Measurements from ENCODE around the gene NEU2. TPM values are rescaled to one million over a fixed set of nuclear protein-coding genes. Genes with fewer than 3 reads are reported as not detected.

NEU2 gene
- total RNA-seq, result not detected
- not detected for polyA plus RNA-seq
- total RNA-seq, result 0 reads per million in 6 experiments

DNA sequence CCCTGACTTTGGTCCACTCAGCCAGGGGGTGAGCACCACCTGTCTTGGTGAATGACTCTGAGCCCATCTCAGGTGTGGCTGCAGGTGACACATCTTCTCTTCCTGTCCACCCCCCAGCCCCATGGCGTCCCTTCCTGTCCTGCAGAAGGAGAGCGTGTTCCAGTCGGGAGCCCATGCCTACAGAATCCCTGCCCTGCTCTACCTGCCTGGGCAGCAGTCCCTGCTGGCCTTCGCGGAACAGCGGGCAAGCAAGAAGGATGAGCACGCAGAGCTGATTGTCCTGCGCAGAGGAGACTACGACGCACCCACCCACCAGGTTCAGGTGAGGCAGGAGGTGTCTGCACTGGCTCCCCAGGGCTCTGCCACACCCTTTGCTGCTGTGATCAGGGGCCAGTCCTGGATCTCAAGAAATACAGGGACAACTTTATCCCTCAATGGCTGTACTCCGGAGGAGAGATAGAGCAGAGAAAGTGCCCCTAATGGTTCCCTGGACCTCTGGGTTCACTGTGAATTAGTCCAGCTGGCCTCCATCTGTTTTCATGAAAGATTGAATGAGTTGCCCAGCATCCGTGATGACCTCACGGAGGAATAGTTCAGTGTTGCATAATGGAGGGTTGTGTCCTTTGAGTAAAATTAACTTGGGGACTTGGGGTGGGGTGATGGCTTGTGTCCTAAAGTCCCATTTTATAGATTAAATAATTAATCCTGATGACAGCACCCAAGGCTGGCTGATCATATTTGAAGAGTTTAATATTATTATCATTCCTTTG, at the start of gene NEU2:
Gene NEU2 (plus strand): TSS at position 122 of the 770 bp plus-strand sequence. CDS start 0 bp downstream, at position 122.
- ATAC-seq (no peak), DNase-seq (no peak)
- Mint-ChIP-seq H3K27ac (peak within 1 kb of the TSS in 2 of 10 donors; percentile 31 to 67), H3K4me3 (peak within 1 kb of the TSS in 1 of 10 donors; percentile 48), H3K4me1 (no peaks in the 10 kb centered on the region), H3K9me3 (no peaks in the 10 kb centered on the region), H3K27me3 (no peaks in the 10 kb centered on the region), H3K36me3 (no peaks in the 10 kb centered on the region)
- POLR2A ChIA-PET, result no interaction called here

- Mint-ChIP-seq H3K27ac (no peak overlapping the region), H3K9me3 (peaks cover 0 to 11% (median 8%) of the 10 kb centered on the region in 9 donors), H3K4me1 (peaks cover 0 to 7% (median 5%) of the 10 kb centered on the region in 4 donors), H3K27me3 (peaks cover 8 to 59% (median 23%) of the 10 kb centered on the region in 5 donors), H3K36me3 (peaks cover 0 to 13% (median 0%) of the 10 kb centered on the region in 3 donors), H3K4me3 (no peak overlapping the region)
- POLR2A ChIA-PET, result no interaction called here
- ATAC-seq, result no peak
- peak in 1 of 10 donors; percentile 26 for DNase-seq
Measured at GRCh38 chr2:232982926-232983668, 49.4 kb upstream of the NEU2 start.

DNA sequence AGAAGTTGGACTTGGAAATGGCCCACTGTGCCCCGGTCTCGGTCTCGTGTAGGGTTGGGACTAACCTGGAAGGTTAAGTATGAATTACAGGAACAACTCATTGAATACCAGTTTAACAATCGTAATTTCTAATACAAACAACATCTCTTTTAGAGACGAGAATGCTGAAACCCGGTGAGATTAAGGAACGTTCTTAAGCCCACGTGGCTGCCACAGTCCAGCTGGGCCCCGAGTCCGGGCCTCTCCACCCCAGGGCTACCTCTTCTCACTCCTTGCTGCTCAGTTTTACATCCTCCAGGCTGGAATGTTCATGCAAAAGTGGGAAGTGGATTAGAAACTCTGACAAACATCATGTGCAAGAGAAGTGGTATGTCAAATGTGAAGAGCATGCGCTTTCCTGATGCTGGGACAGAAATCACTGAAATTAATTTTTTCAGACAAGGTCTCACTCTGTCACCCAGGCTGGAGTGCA, 48.8 kb upstream of the NEU2 start:
- peak in 1 of 10 donors; percentile 8 for DNase-seq
- ATAC-seq, result no peak
- POLR2A ChIA-PET, result no interaction called here

GRCh38 chr2:232984451-232985207, 47.8 kb upstream of the NEU2 start:
- POLR2A ChIA-PET, result interaction anchor here (0.5 kb wide), 1 partner anchor 329 kb away, joined by 4 read pairs; no protein-coding TSS in a partner anchor
- Mint-ChIP-seq H3K27ac (no peak overlapping the region), H3K27me3 (peaks cover 12 to 59% (median 23%) of the 10 kb centered on the region in 5 donors), H3K9me3 (peaks cover 0 to 21% (median 8%) of the 10 kb centered on the region in 9 donors), H3K36me3 (peaks cover 0 to 13% (median 0%) of the 10 kb centered on the region in 3 donors), H3K4me1 (peaks cover 0 to 7% (median 5%) of the 10 kb centered on the region in 4 donors), H3K4me3 (no peak overlapping the region)
- ATAC-seq, result no peak
- DNase-seq, result peak in 1 of 10 donors; percentile 18

More for the DNA sequence above, 48.8 kb upstream of the NEU2 start:
- Mint-ChIP-seq H3K4me1 (peaks cover 0 to 7% (median 5%) of the 10 kb centered on the region in 4 donors), H3K36me3 (peaks cover 0 to 13% (median 0%) of the 10 kb centered on the region in 3 donors), H3K27ac (no peak overlapping the region), H3K27me3 (peaks cover 10 to 59% (median 23%) of the 10 kb centered on the region in 5 donors), H3K9me3 (peaks cover 0 to 16% (median 8%) of the 10 kb centered on the region in 9 donors), H3K4me3 (no peak overlapping the region)

DNA sequence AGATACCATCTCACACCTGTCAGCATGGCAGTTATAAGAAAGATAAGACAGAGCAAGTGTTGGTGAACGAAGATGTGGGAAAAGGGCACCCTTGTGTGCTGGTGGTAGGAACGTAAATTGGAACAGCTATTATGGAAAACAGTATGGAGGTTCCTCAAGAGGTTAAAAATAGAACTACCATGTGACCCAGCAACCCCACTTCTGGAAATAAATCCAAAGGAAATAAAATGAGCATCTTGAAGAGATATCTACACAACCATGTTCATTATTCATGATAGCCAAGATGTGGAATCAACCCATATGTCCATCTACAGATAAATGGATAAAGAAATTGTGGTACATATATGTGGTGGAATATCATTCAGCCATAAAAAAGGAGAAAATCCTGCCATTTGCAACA, 46.3 kb upstream of the NEU2 start:
- Mint-ChIP-seq H3K27me3 (peaks cover 12 to 59% (median 20%) of the 10 kb centered on the region in 5 donors), H3K4me3 (no peak overlapping the region), H3K4me1 (peaks cover 0 to 7% (median 1%) of the 10 kb centered on the region in 4 donors), H3K27ac (peak overlapping the region in 1 of 10 donors; percentile 84), H3K9me3 (peaks cover 0 to 24% (median 8%) of the 10 kb centered on the region in 9 donors), H3K36me3 (peaks cover 0 to 13% (median 0%) of the 10 kb centered on the region in 3 donors)
- DNase-seq (no peak), ATAC-seq (no peak)
- POLR2A ChIA-PET, result no interaction called here

- Mint-ChIP-seq H3K9me3 (peaks cover 0 to 12% (median 0%) of the 10 kb centered on the region in 9 donors), H3K4me3 (no peak overlapping the region), H3K4me1 (no peaks in the 10 kb centered on the region), H3K36me3 (no peaks in the 10 kb centered on the region), H3K27ac (no peak overlapping the region), H3K27me3 (peaks cover 0 to 10% (median 2%) of the 10 kb centered on the region in 5 donors)
- POLR2A ChIA-PET, result no interaction called here
- ATAC-seq (no peak), DNase-seq (no peak)
Measured at GRCh38 chr2:232993231-232993821, 39.1 kb upstream of the NEU2 start.

- DNase-seq, result no peak
- POLR2A ChIA-PET, result no interaction called here
- no peaks in the 10 kb centered on the region for H3K36me3 Mint-ChIP-seq
- H3K27me3 Mint-ChIP-seq, result peaks cover 0 to 6% (median 2%) of the 10 kb centered on the region in 5 donors
- H3K9me3 Mint-ChIP-seq, result peaks cover 0 to 4% (median 0%) of the 10 kb centered on the region in 9 donors
- no peak for ATAC-seq
- no peak overlapping the region for H3K4me3 Mint-ChIP-seq
- H3K27ac Mint-ChIP-seq, result no peak overlapping the region
- H3K4me1 Mint-ChIP-seq, result no peaks in the 10 kb centered on the region
Measured at GRCh38 chr2:232994446-232994845, 38.0 kb upstream of the NEU2 start.

GRCh38 chr2:232997749-232998665, 34.5 kb upstream of the NEU2 start:
- H3K4me3 Mint-ChIP-seq, result peak overlapping the region in 1 of 10 donors; percentile 33
- H3K9me3 Mint-ChIP-seq, result no peaks in the 10 kb centered on the region
- H3K27me3 Mint-ChIP-seq, result peaks cover 0 to 6% (median 1%) of the 10 kb centered on the region in 5 donors
- no peaks in the 10 kb centered on the region for H3K36me3 Mint-ChIP-seq
- DNase-seq (no peak), ATAC-seq (no peak)
- H3K4me1 Mint-ChIP-seq, result peaks cover 0 to 2% (median 0%) of the 10 kb centered on the region in 4 donors
- POLR2A ChIA-PET, result no interaction called here
- H3K27ac Mint-ChIP-seq, result no peak overlapping the region

DNA sequence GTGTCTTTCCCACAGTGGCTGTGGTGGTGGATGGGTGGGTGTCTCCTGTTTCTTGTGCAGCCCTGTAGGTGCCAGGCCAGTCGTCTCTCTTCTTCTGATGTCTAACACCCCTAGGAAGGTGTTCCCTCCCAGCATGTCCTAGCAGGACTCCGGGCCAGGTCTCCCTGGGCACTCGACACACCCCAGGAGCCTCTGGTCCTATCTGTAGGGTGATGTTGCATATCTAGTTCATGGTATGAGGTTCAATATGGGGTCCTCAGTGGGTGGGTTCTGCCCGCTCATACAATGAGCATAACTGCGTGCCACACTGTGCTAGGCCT, 33.8 kb upstream of the NEU2 start:
- POLR2A ChIA-PET, result no interaction called here
- Mint-ChIP-seq H3K27ac (peak overlapping the region in 1 of 10 donors; percentile 34), H3K4me3 (no peak overlapping the region), H3K9me3 (no peaks in the 10 kb centered on the region), H3K36me3 (no peaks in the 10 kb centered on the region), H3K4me1 (peaks cover 0 to 2% (median 0%) of the 10 kb centered on the region in 4 donors), H3K27me3 (peaks cover 0 to 6% (median 1%) of the 10 kb centered on the region in 5 donors)
- DNase-seq (no peak), ATAC-seq (no peak)

- ATAC-seq (no peak), DNase-seq (no peak)
- Mint-ChIP-seq H3K9me3 (no peaks in the 10 kb centered on the region), H3K4me1 (peaks cover 0 to 5% (median 0%) of the 10 kb centered on the region in 4 donors), H3K27ac (no peak overlapping the region), H3K27me3 (peaks cover 0 to 6% (median 1%) of the 10 kb centered on the region in 5 donors), H3K36me3 (no peaks in the 10 kb centered on the region), H3K4me3 (no peak overlapping the region)
- POLR2A ChIA-PET, result no interaction called here
Measured at GRCh38 chr2:232999354-232999753, 33.1 kb upstream of the NEU2 start.
